CD4-positive, alpha-beta T cell (primary cell): ENCODE results near the gene ZGRF1. TPM values are rescaled to one million over a fixed set of nuclear protein-coding genes. Genes with fewer than 3 reads are reported as not detected.

Experiments
- ATAC-seq: fragments of 200-7000 bp; cut with Tn5 transposase; one replicate; pipeline ENCODE4 v1.10.0; 2022; ENCODE audit warnings: mild to moderate bottlenecking; ENCODE audit not compliant: poor library complexity
- CTCF ChIA-PET: fragments of 350-600 bp; sonication (Branson Sonifier 250); formaldehyde crosslinking; loops from one replicate; lab custom pipeline; 2021; ENCODE audit warnings: antibody characterized with exemption, inconsistent platforms; lab: Charles Lee
- POLR2A ChIA-PET: fragments of 350-600 bp; sonication (Branson Sonifier 250); formaldehyde crosslinking; loops from one replicate; lab custom pipeline; 2021; ENCODE audit warnings: antibody characterized with exemption, inconsistent platforms; lab: Charles Lee
- DNase-seq, 14 experiments: peaks; one replicate each; pipeline ENCODE4 v3.0.0-alpha.2; 2013 to 2020; ENCODE audit warnings: mixed read lengths in 2 of 14
- H3K27ac ChIP-seq, 2 donors: one replicate each; pipeline versions ENCODE4 v1.5.1 to v1.7.0; 2013; ENCODE audit warnings: low read length in 2 of 2, low read depth in 1 of 2, mild to moderate bottlenecking in 1 of 2
- H3K27me3 ChIP-seq, 2 experiments: 1 replicate in 1 of 2; 2 replicates in 1 of 2; pipeline versions ENCODE4 v1.6.1 to v1.7.0; 2013; ENCODE audit warnings: low read length in 2 of 2, control low read depth in 1 of 2, mild to moderate bottlenecking in 1 of 2, moderate library complexity in 1 of 2; ENCODE audit not compliant: insufficient read depth in 2 of 2, control insufficient read depth in 1 of 2
- H3K36me3 ChIP-seq: one replicate; pipeline ENCODE4 v1.6.1; 2013; ENCODE audit warnings: low read length, control low read depth; ENCODE audit not compliant: insufficient read depth
- H3K4me1 ChIP-seq: one replicate; pipeline ENCODE4 v1.6.1; 2013; ENCODE audit warnings: low read length, control low read depth; ENCODE audit not compliant: insufficient read depth
- H3K4me3 ChIP-seq: one replicate; pipeline ENCODE4 v1.5.1; 2013; ENCODE audit warnings: mild to moderate bottlenecking, low read length, moderate library complexity
- H3K9me3 ChIP-seq, 2 experiments: 1 replicate in 1 of 2; 2 replicates in 1 of 2; pipeline versions ENCODE4 v1.6.1 to v1.7.0; 2013; ENCODE audit warnings: low read length in 2 of 2, mild to moderate bottlenecking in 2 of 2, control low read depth in 1 of 2, moderate library complexity in 1 of 2; ENCODE audit not compliant: control insufficient read depth in 1 of 2, insufficient read depth in 1 of 2
- H3K27ac Mint-ChIP-seq: one replicate; pipeline ENCODE4 v1.8.0; 2020; ENCODE audit warnings: mixed read lengths
- H3K27me3 Mint-ChIP-seq: one replicate; pipeline ENCODE4 v1.8.0; 2021; ENCODE audit warnings: mixed read lengths
- H3K36me3 Mint-ChIP-seq: one replicate; pipeline ENCODE4 v1.8.0; 2021; ENCODE audit warnings: low read depth, mixed read lengths
- H3K4me1 Mint-ChIP-seq: one replicate; pipeline ENCODE4 v1.8.0; 2021; ENCODE audit warnings: low read depth, mixed read lengths
- H3K4me3 Mint-ChIP-seq: one replicate; pipeline ENCODE4 v1.8.0; 2020; ENCODE audit warnings: mild to moderate bottlenecking, mixed read lengths
- H3K9me3 Mint-ChIP-seq: one replicate; pipeline ENCODE4 v1.8.0; 2020; ENCODE audit warnings: mixed read lengths
- intact Hi-C, 2 experiments: fragments of 100-400 bp; cut with DNase I in 1 of 2; cut with micrococcal nuclease in 1 of 2; formaldehyde crosslinking; loops; one replicate each; pipeline versions ENCODE4 v1.15.1 to v1.9.0; 2023 to 2025; cut with DNase I, micrococcal nuclease
- total RNA-seq, 174 experiments: library from RNA in 2 of 174; stranded (reverse) in 2 of 174; gene quantifications; one replicate each; pipeline ENCODE4 v1.2.3 and lab custom pipeline; 2021 to 2026
- TF ChIP-seq, protein P1 (sequence below): fragments of 200-600 bp; IDR thresholded peaks from one replicate; pipeline ENCODE4 v1.8.0; 2022; ENCODE audit warnings: antibody characterized with exemption, mild to moderate bottlenecking

Gene ZGRF1
- total RNA-seq, 2 experiments from 2014 or later = 11.3 to 11.7 TPM

DNA sequence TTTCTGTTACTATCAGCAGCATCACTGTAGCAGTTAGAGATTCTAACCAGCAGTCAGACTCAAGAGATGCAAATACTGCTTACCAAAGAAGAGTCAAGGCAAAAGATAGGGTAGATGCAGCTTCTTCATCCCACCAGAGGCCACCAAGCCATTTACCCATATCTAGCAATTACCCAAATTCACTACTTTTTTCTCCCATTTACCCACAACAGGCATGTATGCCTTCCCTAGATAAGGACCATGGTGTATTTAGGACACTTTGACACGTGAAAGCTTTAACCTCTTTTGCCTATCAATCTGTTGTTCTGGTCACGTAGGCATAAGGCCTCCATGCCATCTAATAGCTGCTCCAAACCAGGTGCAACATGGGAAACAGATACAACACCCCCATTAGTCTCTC lies 5.8 kb upstream of the ZGRF1 start:
- CTCF ChIA-PET = no interaction called here
- H3K9me3 Mint-ChIP-seq = no peaks in the 10 kb centered on the region

DNA sequence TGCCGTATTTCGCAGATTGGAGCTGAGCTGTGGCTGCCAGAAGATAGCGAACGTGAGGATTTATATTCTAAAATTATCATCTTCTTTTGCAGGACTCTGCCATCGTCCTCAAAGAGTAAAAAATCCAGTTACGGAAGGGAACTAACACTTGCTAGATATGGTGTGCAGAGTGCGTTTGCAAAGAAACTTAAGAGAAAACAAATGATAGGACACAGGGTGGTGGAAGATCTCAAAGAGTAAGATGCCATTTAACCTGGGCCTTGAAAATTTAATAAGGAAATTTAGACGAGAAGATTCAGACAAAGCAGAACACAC lies 800 bp upstream of the ZGRF1 start:
- H3K9me3 Mint-ChIP-seq = no peaks in the 10 kb centered on the region
- H3K27me3 Mint-ChIP-seq = no peaks in the 10 kb centered on the region
- Histone ChIP-seq H3K27ac (peak overlapping the region; percentile 98), H3K4me3 (peak overlapping the region; percentile 73), H3K27me3 (no peaks in the 10 kb centered on the region), H3K4me1 (peaks cover 16% of the 10 kb centered on the region), H3K36me3 (peaks cover 5% of the 10 kb centered on the region), H3K9me3 (no peaks in the 10 kb centered on the region)
- peaks cover 30% of the 10 kb centered on the region for H3K36me3 Mint-ChIP-seq
- CTCF ChIA-PET = no interaction called here
- intact Hi-C loops = loop anchor here (1.0 to 10.0 kb wide), 5 partner anchors 115 to 1127 kb away; partner anchors contain the start of genes AP1AR (in 1 of the 2) and CAMK2D (in 1 of the 2)
- no peak overlapping the region for H3K27ac Mint-ChIP-seq
- H3K4me3 Mint-ChIP-seq = no peak overlapping the region
- TF ChIP-seq, protein P1, sequence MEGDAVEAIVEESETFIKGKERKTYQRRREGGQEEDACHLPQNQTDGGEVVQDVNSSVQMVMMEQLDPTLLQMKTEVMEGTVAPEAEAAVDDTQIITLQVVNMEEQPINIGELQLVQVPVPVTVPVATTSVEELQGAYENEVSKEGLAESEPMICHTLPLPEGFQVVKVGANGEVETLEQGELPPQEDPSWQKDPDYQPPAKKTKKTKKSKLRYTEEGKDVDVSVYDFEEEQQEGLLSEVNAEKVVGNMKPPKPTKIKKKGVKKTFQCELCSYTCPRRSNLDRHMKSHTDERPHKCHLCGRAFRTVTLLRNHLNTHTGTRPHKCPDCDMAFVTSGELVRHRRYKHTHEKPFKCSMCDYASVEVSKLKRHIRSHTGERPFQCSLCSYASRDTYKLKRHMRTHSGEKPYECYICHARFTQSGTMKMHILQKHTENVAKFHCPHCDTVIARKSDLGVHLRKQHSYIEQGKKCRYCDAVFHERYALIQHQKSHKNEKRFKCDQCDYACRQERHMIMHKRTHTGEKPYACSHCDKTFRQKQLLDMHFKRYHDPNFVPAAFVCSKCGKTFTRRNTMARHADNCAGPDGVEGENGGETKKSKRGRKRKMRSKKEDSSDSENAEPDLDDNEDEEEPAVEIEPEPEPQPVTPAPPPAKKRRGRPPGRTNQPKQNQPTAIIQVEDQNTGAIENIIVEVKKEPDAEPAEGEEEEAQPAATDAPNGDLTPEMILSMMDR = no peak
- DNase-seq (no peak), ATAC-seq (peak; percentile 8)
- POLR2A ChIA-PET = interaction anchor here (0.6 to 1.1 kb wide), 5 partner anchors 114 to 364 kb away, joined by 3 to 6 read pairs (median 3); partner anchors contain the start of gene TIFA
- peaks cover 24% of the 10 kb centered on the region for H3K4me1 Mint-ChIP-seq

More for the DNA sequence above, 5.8 kb upstream of the ZGRF1 start:
- no peaks in the 10 kb centered on the region for H3K9me3 ChIP-seq
- H3K27me3 ChIP-seq = no peaks in the 10 kb centered on the region
- Mint-ChIP-seq H3K36me3 (peaks cover 75% of the 10 kb centered on the region), H3K4me3 (no peak overlapping the region), H3K4me1 (peaks cover 32% of the 10 kb centered on the region), H3K27ac (no peak overlapping the region), H3K27me3 (no peaks in the 10 kb centered on the region)
- H3K36me3 ChIP-seq = peaks cover 39% of the 10 kb centered on the region
- H3K27ac ChIP-seq = no peak overlapping the region
- ATAC-seq (no peak), DNase-seq (no peak)
- POLR2A ChIA-PET = no interaction called here
- TF ChIP-seq, protein P1 = no peak
- no peak overlapping the region for H3K4me3 ChIP-seq
- intact Hi-C loops = no loop called here
- H3K4me1 ChIP-seq = peaks cover 12% of the 10 kb centered on the region

DNA sequence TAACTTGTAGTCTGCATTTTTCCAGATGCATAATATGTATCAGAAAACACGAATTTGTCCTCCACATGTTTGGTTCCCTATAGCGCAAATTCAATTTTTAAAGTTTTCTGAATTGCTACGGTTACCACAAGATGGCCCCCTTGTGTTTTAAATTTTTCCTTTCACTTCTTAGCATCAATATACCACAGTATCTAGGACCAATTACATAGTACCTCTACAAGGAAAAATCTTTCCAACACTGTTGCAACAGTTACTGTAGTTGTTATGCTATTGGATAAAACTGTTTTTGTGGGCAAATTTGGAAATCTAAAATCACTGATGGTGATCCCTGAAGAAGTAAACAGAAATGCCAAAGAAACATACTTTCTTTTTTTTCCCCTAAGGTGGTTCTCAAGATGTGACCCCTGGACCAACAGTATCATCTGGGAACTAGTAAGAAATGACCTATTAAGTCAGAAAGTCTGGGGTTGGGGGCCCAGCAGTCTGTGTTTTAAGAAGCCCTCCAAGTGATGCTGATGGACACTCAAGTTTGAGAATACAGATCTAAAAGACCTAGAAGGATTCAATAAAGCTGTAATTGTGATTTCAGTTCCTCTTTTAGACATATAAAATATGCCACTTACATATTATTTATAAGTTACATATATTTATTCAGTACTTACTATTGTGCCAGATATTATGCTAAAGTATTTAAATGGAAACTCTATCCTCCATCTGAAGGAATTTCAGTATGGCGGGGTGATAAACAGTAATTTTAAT lies 3.1 kb downstream of the ZGRF1 start:
- no peak overlapping the region for H3K4me3 Mint-ChIP-seq
- Histone ChIP-seq H3K9me3 (no peaks in the 10 kb centered on the region), H3K27me3 (no peaks in the 10 kb centered on the region), H3K27ac (no peak overlapping the region), H3K4me1 (peaks cover 12% of the 10 kb centered on the region), H3K36me3 (no peaks in the 10 kb centered on the region), H3K4me3 (no peak overlapping the region)
- peak in 4 of 14 experiments; percentile 13 to 58 (median 52) for DNase-seq
- no peak for ATAC-seq
- peaks cover 7% of the 10 kb centered on the region for H3K36me3 Mint-ChIP-seq
- TF ChIP-seq, protein P1 = peak; percentile 74
- H3K27ac Mint-ChIP-seq = peak overlapping the region; percentile 69
- H3K27me3 Mint-ChIP-seq = no peaks in the 10 kb centered on the region
- H3K4me1 Mint-ChIP-seq = no peaks in the 10 kb centered on the region
- POLR2A ChIA-PET = no interaction called here
- H3K9me3 Mint-ChIP-seq = no peaks in the 10 kb centered on the region
- CTCF ChIA-PET = no interaction called here
- intact Hi-C loops = loop anchor here (2.0 to 10.0 kb wide), 6 partner anchors 129 to 1131 kb away; partner anchors contain the start of gene CAMK2D (in 1 of the 2)
